NCI-H226 (cell line): ENCODE data around the gene TXNDC5.

Experiments used
- DNase-seq: peaks from one replicate; pipeline ENCODE4 v3.0.0-alpha.2; 2015

Gene TXNDC5

DNA sequence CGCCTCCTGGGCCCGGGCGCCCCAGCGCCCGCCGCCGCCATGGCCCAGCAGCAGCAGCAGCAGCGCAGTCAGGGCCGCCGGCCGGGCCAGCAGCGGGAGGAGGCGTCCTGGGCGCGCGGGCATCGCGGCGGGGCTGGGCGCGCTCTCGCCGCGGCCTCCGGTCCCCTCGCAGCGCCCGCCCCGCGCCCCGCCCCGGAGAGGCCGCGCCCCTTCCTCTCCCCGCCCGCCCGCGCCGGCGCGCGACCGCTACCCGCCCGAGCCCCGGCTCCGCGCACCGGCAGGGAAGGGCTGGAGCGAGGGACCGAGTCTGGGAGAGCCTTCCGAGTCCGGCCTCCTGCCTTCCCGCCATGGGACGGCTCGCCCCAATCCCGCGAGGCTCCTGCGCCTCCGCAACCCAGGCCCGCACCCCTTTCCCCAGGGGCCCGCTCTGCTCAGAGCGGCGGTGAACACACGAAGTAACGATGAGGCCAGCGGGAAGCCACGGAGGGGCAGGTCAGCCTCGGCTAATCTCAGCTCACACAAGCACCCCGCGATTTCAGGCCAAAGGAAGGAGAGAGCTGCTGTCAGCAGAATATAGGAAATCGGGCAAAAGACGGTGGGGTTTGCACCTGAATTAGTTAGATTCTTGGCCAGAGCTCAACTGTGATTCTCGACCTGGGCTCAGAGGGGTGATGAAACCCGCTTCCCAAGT, at the start of gene TXNDC5:
Gene TXNDC5 (minus strand): TSS at position 135 of the 691 bp plus-strand sequence. CDS start 12 bp downstream, at position 123.
- DNase-seq, result peak; percentile 57

DNA sequence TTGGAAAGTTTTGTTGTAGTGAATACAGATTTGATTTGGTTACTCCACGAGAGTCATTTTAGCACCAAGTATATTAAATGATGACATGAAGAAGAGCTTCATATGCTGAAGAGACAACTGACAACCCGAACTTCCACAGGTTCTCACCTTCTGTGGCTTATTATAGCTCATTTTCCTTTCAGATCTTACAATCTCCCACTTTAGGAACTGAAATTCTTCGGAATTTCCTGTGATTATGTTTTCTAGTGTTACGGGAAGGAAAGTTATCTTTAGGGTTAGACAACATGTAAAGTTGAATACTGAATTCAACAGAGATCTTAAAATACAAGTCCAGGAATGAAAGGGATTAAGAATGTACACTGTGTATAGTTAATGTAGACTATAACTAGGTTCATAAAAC, 49.6 kb upstream of the TXNDC5 start:
- DNase-seq, result no peak

DNA sequence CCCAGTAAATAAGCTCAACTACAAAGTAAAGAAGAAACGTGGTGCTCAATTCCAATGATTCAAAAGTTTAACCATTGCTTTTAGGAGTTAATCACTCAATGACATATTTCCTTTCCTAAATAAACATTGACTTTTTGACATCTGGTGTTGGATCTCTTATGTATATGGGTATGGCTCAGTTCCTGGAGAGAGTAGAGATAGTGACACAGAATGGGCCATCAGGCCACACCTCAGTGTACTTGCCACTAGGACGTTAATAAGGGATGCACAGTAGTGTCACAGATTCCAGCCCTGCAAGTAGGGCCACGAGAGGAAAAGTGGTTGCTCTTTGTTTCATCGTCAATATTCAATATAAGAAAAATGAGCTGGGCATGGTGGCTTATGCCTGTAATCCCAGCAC, 48.9 kb upstream of the TXNDC5 start:
- no peak for DNase-seq

DNA sequence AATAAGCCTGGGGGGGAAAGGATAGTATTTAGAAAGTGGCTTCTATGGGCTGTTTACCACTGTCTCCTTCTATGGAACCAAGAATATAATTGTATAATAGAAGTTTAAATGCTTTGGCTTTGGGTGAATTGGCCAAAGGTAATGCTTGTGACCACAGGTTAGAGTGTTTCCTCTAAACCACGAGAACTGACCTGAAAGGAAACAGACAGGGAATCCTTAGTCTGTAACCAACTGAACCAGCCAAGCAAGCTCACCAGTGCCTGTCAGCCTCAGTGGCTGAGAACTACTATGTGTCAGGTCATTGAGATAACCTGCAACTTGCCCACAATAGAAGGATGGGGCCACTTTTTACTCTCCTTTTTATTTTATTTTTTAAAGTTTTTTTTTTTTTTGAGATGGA, 47.9 kb upstream of the TXNDC5 start:
- no peak for DNase-seq

DNA sequence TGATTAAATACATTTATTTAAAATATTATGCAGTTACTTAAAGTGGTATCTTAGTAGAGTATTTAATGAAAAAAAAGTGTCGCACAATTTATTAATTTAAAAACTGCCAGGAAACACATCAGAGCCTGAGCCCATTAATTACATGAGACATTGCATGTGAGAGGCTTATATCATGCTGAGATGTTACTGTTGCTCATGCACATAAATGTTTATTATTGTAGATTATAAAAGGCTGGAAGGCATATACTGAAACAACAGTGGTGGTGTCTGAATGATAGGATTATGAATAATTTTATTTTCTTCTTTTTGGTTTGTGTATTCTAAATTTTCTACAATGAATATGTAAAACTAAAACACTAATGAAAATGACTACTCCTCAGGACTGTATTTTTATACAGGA, 45.7 kb upstream of the TXNDC5 start:
- DNase-seq, result no peak

DNA sequence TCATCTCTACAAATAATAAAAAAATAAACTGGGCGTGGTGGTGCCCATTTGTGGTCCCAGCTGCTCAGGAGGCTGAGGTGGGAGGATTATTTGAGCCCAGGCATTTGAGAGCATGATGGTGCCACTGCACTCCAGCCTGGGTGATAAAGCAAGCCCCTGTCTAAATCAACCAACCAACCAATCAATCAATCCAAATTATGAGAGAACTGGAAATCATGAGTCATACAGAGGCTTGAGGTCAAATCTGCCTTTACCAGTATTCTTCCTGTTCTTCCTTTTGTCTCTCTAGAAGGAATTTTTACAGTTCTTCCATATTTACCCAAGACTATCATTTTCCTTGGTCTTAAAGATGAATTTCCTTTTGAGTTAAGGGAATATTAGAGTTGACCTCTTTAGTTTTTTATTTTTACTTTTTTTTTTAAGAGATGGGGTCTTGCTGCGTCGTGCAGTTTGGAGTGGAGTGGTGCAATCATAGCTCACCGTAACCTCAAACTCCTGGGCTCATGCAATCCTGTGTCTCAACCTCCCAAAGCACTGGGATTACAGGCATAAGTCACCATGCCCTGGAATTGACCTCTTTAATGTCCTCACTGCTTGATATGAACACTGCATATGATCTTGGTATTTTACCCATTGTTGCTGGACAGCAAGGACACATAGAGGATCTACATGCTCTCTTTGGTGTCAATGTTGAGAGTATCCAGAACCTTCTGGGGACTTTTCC, 44.1 kb upstream of the TXNDC5 start:
- no peak for DNase-seq

DNA sequence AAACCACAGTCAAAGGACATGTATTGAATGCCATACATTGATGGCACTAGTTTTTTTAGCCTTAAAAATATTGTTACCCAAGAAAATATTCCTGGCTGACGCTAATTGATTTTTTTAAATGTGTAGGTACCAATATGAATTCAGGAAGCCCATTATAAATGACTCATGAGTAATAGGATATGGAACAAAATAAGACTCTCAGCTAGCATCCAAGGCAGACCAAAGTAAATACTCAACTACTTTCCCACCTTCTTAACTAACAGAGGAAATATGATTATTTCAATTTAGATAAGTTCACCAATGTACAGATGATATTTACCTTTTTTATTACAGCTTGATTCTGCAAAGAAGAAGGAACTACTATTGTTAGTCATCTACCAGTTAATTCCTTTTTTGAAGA, 43.2 kb upstream of the TXNDC5 start:
- DNase-seq, result no peak

DNA sequence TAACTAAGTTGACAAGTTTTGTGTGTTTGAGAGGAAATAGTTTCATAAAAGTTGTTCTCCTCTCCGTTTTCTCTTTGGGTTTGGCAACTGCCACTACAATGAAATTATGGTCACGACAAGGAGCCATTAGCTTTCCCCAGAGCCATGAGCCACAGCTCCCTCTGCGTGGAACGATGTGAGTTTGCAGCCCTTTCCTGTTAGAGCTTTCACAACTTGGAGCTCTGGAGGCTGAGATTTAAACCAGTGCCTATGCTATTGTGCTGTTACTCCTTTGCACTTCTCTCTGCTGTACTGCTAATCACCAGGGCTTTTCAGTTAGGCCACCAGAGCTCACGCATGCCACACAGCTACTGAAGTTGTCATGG, 29.3 kb upstream of the TXNDC5 start:
- no peak for DNase-seq

DNA sequence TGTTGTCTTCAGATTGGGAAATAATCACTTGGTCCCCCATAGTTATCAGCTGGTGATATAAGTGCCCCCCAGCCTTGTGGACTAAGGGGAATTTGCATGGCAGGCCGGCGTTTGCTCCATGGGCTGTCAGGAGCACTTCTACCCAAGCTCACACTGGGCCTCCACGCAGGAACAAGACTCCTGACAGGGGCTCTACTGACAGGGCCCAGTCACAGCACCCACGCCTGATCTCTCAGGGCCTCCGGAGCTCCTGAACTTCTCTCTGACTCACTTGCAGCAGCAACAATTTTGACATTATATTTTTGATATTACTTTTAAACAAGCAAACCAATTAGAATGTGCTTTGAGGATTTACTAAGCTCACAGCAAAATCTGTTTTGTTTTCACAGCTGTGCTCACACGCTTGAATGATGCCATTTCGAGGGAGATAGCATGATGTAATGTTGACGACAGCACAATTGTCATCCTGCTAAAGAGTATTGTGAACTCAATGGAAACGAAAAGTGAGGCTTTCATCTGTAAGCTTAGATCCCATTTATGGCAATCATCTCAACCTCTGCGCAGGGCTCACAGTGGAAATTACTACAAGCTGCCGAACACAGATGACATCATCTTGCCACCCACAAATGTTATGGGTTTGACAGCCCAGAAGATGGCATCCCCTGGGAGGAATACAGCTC, 28.7 kb upstream of the TXNDC5 start:
- no peak for DNase-seq

DNA sequence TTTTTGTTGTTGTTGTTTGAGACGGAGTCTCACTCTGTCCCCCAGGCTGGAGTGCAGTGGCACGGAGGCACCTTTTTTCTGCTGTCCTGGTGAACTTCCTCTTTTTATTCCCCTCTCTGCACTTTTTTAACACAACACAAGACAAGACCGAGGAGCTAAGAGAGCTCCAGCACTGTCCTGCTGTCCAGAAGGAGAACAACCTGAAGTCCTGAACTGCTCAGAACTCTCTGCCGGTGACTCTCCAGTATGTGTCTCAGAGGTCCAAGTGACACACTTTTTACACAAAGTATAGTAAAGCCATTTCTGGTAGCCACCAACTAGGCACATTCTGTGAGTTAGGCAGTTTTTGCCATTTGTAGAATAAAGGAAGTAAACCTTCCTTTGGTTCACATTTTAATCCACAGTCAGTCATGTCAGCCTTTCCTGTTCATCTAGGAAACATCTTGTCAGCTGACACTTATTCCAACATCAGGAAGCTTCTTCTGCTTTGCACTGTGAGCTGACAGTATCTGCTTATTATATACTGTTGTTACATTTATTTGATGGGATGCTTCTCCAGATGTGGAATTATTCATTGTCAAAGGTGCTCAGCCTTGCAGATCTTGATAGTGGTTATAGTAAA, 28.1 kb upstream of the TXNDC5 start:
- DNase-seq, result no peak

DNA sequence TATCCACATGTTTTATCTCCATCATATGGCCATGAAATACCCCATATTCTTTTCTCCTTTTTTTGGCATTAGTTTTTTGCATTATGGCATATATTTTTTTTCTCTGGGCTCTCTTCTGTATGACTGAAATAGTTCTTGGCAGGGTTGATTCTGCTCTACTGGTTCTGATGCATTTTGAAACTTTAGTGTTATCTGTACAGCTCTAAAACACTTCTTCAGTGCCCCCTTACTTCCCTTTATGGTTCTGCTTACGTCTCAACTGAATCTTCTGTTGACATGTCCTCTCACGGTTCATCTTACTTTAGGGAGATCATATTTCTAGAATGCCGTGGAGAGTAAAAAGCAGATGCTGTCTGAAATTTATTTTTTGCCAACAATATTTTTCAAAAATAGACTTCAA, 23.2 kb upstream of the TXNDC5 start:
- DNase-seq, result no peak

DNA sequence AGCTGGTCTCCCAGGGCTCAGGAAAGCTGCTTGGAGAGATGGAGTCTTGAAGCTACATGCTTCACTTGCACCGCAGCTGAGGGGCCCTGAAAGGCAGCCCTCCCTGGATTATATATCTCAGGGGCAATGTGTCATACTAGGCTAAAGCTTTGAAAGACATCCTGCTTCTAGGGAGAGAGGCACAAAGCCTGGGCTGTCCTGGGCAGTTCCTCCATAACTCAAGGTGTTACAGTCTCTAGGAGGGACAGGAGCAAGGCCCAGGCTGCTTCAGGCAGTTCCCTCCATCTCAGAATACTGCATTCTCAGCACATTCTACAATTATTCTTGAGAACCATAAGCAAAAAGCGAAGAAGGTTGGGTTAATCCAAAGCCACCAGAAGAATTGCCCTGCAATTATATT, 22.0 kb upstream of the TXNDC5 start:
- DNase-seq, result no peak

DNA sequence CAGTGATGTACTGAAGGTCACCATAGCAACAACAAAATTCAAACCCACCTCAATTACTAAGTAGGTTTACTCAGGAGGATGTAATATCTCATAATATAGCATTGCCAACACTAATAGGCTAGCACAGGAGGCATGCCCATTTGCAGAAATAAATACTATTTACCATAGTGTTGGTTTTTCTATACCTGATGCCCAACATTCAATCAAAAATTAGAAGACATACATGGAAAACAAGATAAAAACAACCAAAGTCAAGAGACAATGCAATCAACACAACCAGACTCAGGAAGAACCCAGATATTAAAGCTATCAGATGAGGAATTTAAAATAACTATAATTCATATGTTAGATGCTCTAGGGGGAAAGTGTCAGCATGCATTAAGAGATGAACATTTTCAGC, 14.3 kb upstream of the TXNDC5 start:
- no peak for DNase-seq

DNA sequence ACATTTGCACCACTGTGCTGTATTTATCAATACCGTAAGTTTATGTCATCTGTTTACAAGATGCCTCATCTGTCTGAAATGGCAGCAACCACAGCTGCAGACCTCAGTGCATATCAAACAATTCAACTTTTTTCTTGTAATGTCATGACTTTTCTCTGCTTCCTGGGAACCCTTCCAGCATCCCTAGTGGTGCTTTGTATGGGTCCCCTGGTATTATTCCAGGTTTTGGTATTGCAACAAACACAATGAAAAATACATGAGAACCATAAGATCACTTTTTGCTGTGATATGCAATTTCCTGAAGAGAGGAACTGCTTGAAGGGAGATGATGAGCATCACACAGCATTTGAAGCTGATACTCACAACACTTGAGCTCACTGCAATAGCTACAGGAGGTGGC, 12.0 kb upstream of the TXNDC5 start:
- no peak for DNase-seq

DNA sequence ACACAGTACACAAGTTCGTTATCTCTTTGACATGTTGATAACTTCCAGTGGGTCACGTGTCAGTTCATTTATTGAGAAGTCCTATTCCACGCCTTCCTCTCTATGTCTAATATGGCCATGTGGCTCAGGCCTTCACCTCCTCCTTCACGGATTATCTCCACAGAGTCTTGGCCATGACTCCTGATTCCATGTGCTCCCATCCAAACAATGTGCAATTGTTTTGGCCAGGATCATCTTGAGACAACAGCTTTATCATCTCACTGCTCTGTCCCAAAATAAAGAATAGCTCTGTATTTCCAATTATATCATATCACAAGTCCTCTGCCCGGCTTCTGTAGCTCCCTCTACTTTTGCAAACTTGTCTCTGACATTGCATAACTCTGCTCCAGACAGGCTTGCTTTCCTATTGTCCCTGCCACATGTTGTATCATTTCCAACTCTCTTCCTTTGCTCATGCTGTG, 11.1 kb upstream of the TXNDC5 start:
- no peak for DNase-seq

DNA sequence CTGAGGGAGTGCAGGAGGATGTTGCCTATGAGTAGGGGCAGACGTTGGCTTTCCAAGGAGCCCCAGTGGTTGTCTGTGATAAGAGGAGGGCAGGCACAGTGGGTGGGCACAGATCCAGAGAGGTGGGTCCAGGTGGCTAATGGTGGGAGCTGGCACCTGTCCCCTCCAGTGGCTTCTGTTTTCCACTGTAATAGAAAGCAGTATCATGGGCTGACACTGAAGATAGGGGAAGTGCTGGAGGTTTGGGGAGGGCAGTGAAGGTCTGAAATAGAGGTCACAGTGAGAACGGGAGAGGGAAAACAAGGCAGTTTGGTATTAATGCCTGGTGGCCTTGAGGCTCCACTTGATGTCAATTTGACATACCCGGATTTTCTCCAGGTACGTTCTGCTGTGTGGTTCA, 10.5 kb upstream of the TXNDC5 start:
- DNase-seq, result no peak

DNA sequence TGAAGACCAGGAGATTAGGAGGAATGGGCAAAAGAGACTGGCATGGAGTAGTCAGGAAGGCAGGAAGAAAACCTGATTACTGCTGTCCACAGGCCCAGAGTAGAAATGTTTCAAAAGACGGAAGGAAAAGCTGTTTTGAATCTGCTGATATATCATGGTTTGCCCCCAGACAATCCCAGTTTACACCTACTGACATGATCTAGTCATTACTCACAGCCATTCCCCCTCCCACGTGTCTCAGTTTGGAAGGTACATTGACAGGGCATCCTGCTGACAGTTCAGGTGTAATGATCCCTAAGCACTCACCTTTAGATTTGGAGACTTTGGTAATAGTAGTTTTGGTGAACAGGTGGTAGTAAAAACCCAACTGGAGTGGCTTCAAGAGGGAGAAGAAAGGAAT, 9.8 kb upstream of the TXNDC5 start:
- DNase-seq, result no peak

DNA sequence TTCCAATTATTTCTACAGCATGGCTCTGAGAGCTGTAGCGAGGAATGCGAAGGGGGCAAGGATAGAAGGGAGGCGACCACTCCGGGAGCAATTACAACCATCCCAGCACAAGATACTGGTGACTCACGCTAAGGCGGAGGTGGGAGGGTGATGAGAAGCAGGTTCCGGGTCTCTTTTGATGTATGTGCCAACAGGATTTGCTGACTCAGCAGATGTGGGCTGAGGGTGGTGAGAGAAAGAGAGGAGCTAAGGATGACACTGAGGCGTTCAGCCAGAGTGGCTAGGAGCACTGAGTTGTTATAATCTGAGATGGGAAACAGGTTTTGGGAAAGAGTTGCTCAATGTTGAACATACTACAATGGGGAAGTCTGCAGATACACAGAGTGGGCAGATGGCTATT, 9.3 kb upstream of the TXNDC5 start:
- DNase-seq, result peak; percentile 84

DNA sequence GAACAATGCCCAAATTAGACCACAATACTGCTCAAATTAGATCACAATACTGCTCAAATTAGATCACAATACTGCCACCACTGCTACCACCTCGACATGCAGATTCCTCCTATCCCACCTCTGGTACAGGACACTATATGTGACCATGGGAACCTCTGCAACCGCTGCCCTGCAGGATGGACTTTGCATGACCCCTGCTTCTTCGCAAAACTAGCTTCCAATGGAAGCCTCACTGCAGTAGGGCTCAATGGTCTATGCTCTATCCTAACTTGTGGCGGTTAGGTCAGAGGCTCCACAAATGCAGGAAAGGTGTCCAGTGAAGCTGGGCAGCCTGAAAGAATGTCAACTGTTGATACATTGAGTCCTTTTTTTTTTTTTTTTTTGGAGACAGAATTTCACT, 7.8 kb upstream of the TXNDC5 start:
- DNase-seq, result no peak

DNA sequence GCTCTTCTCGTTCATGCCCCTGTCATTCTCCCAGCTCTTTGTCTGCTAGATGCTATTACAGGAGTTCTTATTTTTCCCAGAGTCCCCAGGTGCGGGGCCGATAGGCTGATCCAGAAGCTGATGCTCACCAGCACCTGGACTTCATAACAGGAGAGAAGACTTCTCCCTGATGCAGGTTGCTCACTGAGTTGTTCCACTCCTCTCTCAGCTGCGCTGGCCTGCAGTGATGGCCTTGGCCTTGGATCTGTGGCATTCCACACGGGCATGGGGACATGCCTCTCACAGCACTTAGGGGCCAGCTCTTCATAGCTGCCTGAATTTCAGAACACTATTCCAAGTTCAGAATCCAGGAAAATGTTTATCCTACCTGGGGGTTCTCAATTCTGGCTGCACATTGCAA, 7.1 kb upstream of the TXNDC5 start:
- no peak for DNase-seq

DNA sequence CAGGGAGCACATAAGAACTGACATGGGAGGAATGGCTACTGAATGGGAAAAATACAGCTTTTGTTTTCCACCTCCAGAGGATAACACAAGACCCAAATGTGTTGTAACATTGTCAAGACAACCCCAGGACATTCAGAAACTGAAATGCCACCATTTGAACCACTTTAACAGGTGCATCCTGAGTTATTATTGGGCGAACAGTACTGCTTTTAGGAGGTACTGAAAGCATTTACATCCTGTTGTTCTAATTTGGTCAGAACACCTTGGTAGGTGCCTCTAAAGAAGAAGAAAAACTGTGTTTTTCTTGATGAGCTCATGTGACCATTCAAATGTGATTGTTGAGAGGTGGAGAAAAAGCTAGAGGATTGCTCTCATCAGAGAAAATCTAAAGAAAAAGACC, 6.4 kb upstream of the TXNDC5 start:
- DNase-seq, result no peak

DNA sequence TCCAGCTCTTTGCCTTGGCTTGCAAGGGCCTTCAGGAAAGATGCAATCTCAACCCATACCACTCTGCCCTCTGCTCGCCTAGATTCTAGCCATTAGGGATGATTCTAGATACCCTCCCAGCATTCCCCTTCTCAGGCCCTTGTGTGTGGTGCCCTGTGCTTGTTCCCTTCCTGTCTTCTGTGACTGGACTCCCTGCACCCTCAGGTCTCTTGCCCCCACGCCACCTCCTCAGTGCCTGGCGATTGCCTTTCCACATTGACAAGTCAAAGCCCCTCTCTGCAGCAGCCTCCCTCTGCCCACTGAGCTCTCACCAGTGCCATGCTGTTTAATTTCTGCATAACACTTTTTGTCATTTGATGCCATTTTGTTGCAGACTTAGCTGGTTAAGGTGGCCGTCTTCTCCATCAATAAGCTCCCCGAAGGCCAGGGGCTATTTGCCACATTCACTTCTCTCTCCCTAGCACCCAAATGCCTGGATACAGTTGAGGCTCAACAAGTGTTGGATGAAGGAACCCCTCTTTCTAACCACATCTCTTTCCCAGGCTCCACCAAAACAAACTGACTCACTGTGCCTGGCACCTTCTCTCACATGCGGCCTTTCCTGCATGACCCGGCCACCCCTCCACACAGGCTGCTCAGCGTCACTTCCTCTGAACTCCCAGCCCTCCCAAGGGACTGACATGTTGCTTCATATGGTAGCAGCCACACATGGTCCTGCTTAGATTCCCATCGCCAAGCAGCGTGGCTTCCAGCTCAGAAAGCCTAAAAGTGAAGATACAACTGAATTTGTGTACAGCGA, 4.6 kb upstream of the TXNDC5 start:
- DNase-seq, result peak; percentile 33

DNA sequence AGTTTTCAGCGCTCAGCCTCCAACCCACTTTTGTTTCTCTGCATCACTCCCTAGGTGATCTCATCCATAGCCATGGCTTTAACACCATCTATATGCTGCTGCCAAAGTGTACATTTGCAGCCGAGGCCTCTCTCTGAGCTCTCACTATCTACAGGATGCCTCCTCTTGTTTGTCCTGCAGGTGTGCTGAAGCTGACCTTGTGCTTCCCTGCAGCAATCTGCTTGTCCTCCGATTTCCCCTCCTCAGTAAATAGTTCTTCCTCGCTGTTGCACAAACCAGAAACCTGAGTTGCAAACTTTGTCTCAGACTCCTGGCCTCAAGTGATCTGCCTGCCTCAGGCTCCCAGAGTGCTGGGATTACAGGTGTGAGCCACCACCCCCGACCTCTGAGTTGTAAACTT, 3.7 kb upstream of the TXNDC5 start:
- no peak for DNase-seq
